Right atrium auricular region (tissue), 2 donors: ENCODE measurements around the gene AKR7A3. TPM values are rescaled to one million over a fixed set of nuclear protein-coding genes. Genes with fewer than 3 reads are reported as not detected.

ENCODE experiments used
- DNase-seq: peaks from one replicate; pipeline ENCODE4 v3.0.0-alpha.2; 2019; ENCODE audit warnings: low spot score
- H3K27ac ChIP-seq, 2 donors: fragments of 200-600 bp; sonication (generic); 1 replicate in 1 of 2; 2 replicates in 1 of 2; pipeline ENCODE4 v1.5.1; 2016 to 2019
- H3K27me3 ChIP-seq, 2 donors: fragments of 200-600 bp; sonication (generic); one replicate each; pipeline versions ENCODE4 v1.5.1 to v1.6.0; 2017 to 2019
- H3K36me3 ChIP-seq: fragments of 200-600 bp; sonication (generic); one replicate; pipeline ENCODE4 v1.5.1; 2016
- H3K4me1 ChIP-seq, 2 donors: fragments of 200-600 bp; sonication (generic); one replicate each; pipeline versions ENCODE4 v1.5.1 to v1.6.0; 2017 to 2019
- H3K4me3 ChIP-seq, 2 donors: fragments of 200-600 bp; sonication (generic); 1 replicate in 1 of 2; 2 replicates in 1 of 2; pipeline ENCODE4 v1.5.1; 2017 to 2019; ENCODE audit warnings: mild to moderate bottlenecking in 1 of 2, moderate library complexity in 1 of 2
- H3K9me3 ChIP-seq, 2 donors: fragments of 200-600 bp; sonication (generic); one replicate each; pipeline ENCODE4 v1.5.1; 2019
- total RNA-seq, 2 donors: library from RNA; depleted of rRNA; stranded (reverse); fragments of >200 nt; gene quantifications; one replicate each; pipeline ENCODE4 v1.1.0, GENCODE V29; 2016
- TF ChIP-seq, protein P1 (sequence below), 2 donors: fragments of 200-600 bp; sonication (generic); IDR thresholded peaks; one replicate each; pipeline ENCODE4 v1.5.1; 2019; ENCODE audit warnings: antibody characterized with exemption in 2 of 2

AKR7A3 gene
- total RNA-seq, 2 donors from 2014 or later: 0.20 TPM; not detected in 1

DNA sequence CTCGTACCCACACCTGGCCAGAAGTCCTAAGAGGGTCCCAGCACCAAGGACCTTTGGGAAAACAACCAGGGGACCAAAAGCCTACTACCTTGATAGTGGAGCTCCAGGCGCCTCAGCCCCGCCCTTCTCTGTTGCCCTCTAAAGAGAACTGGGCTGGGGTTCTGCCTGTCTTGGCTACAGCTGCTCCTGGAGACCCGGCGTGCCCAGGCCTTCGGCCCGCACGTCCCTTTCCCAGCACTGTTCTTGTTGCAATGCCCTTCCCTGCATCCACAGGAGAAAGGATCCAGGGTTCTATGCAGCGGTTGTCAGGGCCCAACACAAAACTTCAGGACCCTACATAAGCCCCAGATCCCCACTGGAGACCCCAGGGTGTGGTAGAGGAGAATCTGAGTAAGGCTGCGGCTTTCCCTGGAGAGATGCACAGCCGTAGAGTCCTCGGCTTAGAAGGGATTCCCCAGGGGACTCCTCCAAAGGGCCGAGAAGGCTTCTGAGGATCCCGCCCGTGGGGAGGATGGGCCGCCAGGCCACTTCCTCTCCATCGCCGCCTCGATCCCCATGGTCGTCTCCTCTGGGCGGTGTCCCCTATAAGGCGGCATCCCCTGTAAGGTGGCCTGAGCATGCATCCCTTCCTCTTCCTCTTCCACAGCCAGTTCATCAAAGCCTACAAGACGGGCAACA lies 35.6 kb upstream of the AKR7A3 start:
- no peaks in the 10 kb centered on the region for H3K27me3 ChIP-seq
- TF ChIP-seq, protein P1, sequence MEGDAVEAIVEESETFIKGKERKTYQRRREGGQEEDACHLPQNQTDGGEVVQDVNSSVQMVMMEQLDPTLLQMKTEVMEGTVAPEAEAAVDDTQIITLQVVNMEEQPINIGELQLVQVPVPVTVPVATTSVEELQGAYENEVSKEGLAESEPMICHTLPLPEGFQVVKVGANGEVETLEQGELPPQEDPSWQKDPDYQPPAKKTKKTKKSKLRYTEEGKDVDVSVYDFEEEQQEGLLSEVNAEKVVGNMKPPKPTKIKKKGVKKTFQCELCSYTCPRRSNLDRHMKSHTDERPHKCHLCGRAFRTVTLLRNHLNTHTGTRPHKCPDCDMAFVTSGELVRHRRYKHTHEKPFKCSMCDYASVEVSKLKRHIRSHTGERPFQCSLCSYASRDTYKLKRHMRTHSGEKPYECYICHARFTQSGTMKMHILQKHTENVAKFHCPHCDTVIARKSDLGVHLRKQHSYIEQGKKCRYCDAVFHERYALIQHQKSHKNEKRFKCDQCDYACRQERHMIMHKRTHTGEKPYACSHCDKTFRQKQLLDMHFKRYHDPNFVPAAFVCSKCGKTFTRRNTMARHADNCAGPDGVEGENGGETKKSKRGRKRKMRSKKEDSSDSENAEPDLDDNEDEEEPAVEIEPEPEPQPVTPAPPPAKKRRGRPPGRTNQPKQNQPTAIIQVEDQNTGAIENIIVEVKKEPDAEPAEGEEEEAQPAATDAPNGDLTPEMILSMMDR (IDR thresholded peaks at IDR 0.05): no peak
- H3K9me3 ChIP-seq: no peaks in the 10 kb centered on the region
- no peak overlapping the region for H3K27ac ChIP-seq
- no peak overlapping the region for H3K4me3 ChIP-seq
- no peak for DNase-seq
- H3K4me1 ChIP-seq: no peaks in the 10 kb centered on the region
- H3K36me3 ChIP-seq: peaks cover 50% of the 10 kb centered on the region

DNA sequence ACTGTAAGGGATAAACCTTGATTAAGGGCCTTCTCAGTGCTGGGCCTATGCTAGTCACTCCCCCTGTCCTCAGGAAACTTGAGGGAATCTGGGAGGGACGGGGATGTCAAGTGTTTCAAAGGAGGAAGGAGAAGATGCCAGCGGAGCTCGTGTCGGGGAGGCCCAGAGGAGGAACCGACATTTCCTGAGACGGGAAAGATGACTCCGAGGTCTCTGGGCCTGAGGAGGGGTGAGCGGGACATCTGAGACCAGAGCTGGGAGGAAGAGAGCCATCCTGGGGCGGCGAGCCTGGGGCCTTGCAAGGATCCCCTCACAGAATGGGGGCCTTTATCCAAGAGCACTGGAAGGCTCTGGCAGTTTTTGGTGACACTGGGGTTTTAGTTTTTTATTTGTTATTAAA lies 33.9 kb upstream of the AKR7A3 start:
- peaks cover 39% of the 10 kb centered on the region for H3K36me3 ChIP-seq

DNA sequence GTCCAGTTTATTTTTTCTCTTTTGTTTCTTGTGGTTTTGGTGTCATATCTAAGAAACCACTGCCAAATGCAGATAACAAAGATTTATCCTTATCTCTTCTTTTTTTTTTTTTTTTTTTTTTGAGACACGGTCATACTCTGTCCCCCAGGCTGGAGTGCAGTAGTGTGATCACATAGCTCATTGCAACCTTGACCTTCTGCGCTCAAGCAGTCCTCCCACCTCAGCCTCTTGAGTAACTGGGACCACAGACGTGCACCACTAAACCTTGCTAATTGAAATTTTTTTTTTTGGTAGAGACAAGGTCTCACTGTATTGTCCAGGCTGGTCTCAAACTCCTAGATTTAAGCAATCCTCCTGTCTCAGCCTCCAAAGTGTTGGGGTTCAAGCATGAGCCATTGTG lies 32.5 kb upstream of the AKR7A3 start:
- peaks cover 0 to 8% of the 10 kb centered on the region in 2 donors for H3K4me1 ChIP-seq
- H3K27me3 ChIP-seq: no peaks in the 10 kb centered on the region
- no peak overlapping the region for H3K4me3 ChIP-seq
- no peak for DNase-seq
- H3K27ac ChIP-seq: no peak overlapping the region
- H3K36me3 ChIP-seq: peaks cover 25% of the 10 kb centered on the region
- TF ChIP-seq, protein P1 (IDR thresholded peaks at IDR 0.05): no peak
- H3K9me3 ChIP-seq: no peaks in the 10 kb centered on the region

More for the DNA sequence above, 33.9 kb upstream of the AKR7A3 start:
- H3K4me3 ChIP-seq: no peak overlapping the region
- no peak for DNase-seq
- H3K27me3 ChIP-seq: no peaks in the 10 kb centered on the region
- peaks cover 0 to 5% of the 10 kb centered on the region in 2 donors for H3K4me1 ChIP-seq
- no peaks in the 10 kb centered on the region for H3K9me3 ChIP-seq
- TF ChIP-seq, protein P1 (IDR thresholded peaks at IDR 0.05): no peak
- H3K27ac ChIP-seq: no peak overlapping the region

DNA sequence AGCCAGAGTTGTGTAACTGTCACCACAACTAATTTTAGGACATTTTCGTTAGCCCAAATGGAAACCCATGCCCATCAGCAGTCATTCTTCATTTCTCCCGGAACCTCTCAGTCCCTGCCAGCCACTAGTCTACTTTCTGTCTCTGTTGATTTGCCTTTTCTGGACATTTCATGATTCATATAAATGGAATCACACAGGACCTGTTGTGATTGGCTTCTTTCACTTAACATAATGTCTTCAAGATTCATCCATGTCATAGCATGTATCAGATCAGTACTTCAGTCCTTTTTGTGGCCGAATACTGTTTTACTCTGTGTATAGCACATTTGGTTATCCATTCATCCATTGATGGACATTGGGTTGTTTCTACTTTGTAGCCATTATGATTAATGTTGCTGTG lies 30.6 kb upstream of the AKR7A3 start:
- Histone ChIP-seq H3K27me3 (no peaks in the 10 kb centered on the region), H3K27ac (no peak overlapping the region), H3K9me3 (no peaks in the 10 kb centered on the region), H3K4me1 (peaks cover 0 to 8% of the 10 kb centered on the region in 2 donors), H3K36me3 (peaks cover 7% of the 10 kb centered on the region), H3K4me3 (no peak overlapping the region)
- TF ChIP-seq, protein P1 (IDR thresholded peaks at IDR 0.05): no peak
- DNase-seq: no peak

DNA sequence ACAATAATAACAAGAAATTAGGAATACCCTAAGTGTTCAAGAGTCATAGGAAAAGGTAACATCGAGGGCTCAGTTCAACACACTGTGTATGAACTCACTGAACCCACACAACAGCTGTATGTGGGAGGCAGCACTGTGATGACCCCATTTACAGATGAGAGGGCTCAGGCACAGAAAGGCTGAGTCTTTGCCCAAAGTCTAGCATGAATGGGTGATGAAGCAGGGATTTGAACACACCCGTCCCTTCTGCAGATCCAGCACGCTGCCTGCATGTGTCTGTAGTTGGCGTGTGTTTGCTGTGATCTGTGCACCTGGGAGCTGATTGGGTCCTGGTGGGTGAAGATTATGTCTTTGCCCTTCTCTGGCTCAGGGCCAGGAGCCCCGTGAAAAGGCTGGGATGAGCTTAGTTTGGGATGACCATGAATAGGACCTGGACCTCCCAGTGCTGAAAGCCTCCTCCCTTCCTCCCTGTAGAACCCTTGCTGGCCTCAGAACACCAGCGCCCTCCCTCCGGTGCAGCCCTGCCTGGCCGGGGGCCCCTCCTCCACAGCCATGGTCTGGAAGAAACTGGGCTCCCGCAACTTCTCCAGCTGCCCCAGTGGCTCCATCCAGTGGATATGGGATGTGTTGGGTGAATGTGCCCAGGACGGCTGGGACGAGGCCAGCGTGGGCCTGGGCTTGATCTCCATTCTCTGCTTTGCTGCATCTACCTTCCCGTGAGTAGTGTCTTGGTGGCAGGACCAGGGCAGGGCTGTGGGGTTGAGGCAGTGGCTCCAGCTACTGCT lies 28.7 kb upstream of the AKR7A3 start:
- no peaks in the 10 kb centered on the region for H3K27me3 ChIP-seq

More for the DNA sequence above, 28.7 kb upstream of the AKR7A3 start:
- DNase-seq: no peak
- H3K4me3 ChIP-seq: no peak overlapping the region
- H3K4me1 ChIP-seq: peaks cover 0 to 21% of the 10 kb centered on the region in 2 donors
- no peaks in the 10 kb centered on the region for H3K9me3 ChIP-seq
- peaks cover 5% of the 10 kb centered on the region for H3K36me3 ChIP-seq
- no peak overlapping the region for H3K27ac ChIP-seq
- TF ChIP-seq, protein P1 (IDR thresholded peaks at IDR 0.05): no peak
